NCI-H2107 treated with DMSO at 0.1 percent for 48 hours (cell line): ENCODE data around the gene CCNI2.

ENCODE experiments used
- DNase-seq: peaks from one replicate; lab custom pipeline; 2025; ENCODE audit not compliant: unreplicated experiment; lab: John Stamatoyannopoulos, UW

Gene CCNI2

GRCh38 chr5:132746954-132747615 is at the start of gene CCNI2:
Gene CCNI2, plus strand, starts transcription at chr5:132747426. Its CDS starts 70 bp downstream, at chr5:132747496.
- no peak for DNase-seq

- no peak for DNase-seq
Measured at GRCh38 chr5:132704875-132705274, 42.4 kb upstream of the CCNI2 start.

- DNase-seq: no peak
Measured at GRCh38 chr5:132708645-132709044, 38.6 kb upstream of the CCNI2 start.

- DNase-seq: peak; percentile 4
Measured at GRCh38 chr5:132714456-132715307, 32.5 kb upstream of the CCNI2 start.

- DNase-seq: no peak
Measured at GRCh38 chr5:132718544-132719312, 28.5 kb upstream of the CCNI2 start.

- no peak for DNase-seq
Measured at GRCh38 chr5:132725745-132726144, 21.5 kb upstream of the CCNI2 start.

GRCh38 chr5:132729896-132730295 is 17.3 kb upstream of the CCNI2 start:
- DNase-seq: no peak

GRCh38 chr5:132733499-132734148 is 13.6 kb upstream of the CCNI2 start:
- no peak for DNase-seq

GRCh38 chr5:132734687-132735086 is 12.5 kb upstream of the CCNI2 start:
- no peak for DNase-seq

GRCh38 chr5:132736853-132737833 is 10.1 kb upstream of the CCNI2 start, which contains the start of gene KIF3A:
Gene KIF3A, minus strand, starts transcription at chr5:132737546. Its CDS starts 127 bp downstream, at chr5:132737419.
- DNase-seq: peak; percentile 83

- no peak for DNase-seq
Measured at GRCh38 chr5:132737982-132738681, 9.1 kb upstream of the CCNI2 start.

- no peak for DNase-seq
Measured at GRCh38 chr5:132739232-132739631, 8.0 kb upstream of the CCNI2 start.

GRCh38 chr5:132742158-132742557 is 5.1 kb upstream of the CCNI2 start:
- DNase-seq: no peak

- no peak for DNase-seq
Measured at GRCh38 chr5:132742626-132743025, 4.6 kb upstream of the CCNI2 start.

GRCh38 chr5:132744659-132745058 is 2.6 kb upstream of the CCNI2 start:
- DNase-seq: no peak

- DNase-seq: no peak
Measured at GRCh38 chr5:132746592-132746953, 653 bp upstream of the CCNI2 start.

- no peak for DNase-seq
Measured at GRCh38 chr5:132747616-132748440, 602 bp downstream of the CCNI2 start.

- DNase-seq: no peak
Measured at GRCh38 chr5:132748522-132749000, 1.3 kb downstream of the CCNI2 start.
